Kidney epithelial cell (primary cell): Measurements from ENCODE around the gene ADAMTS2. TPM values are rescaled to one million over a fixed set of nuclear protein-coding genes. Genes with fewer than 3 reads are reported as not detected.
"Not testable (repeated sequence)": the region's sequence is repeated elsewhere in the genome, so short reads cannot be mapped to it uniquely, and the experiment has no call there.

Experiments used
- DNase-seq: peaks from one replicate; pipeline ENCODE4 v3.0.0-alpha.2; 2010; ENCODE audit warnings: low read depth
- H3K27me3 ChIP-seq: 2 replicates; pipeline ENCODE4 v1.6.0; 2011; ENCODE audit warnings: low read length; ENCODE audit not compliant: control insufficient read depth, insufficient read depth
- H3K36me3 ChIP-seq: 2 replicates; pipeline ENCODE4 v1.5.1; 2011; ENCODE audit warnings: low read length; ENCODE audit not compliant: control insufficient read depth, insufficient read depth
- H3K4me3 ChIP-seq: 2 replicates; pipeline ENCODE4 v1.5.1; 2011; ENCODE audit warnings: low read depth, mild to moderate bottlenecking, control low read depth, low read length
- CTCF ChIP-seq: IDR thresholded peaks from 2 replicates; pipeline ENCODE4 v1.5.1; 2011; ENCODE audit warnings: mild to moderate bottlenecking, moderate library complexity, low read length, control low read depth, inconsistent platforms; ENCODE audit not compliant: insufficient read depth, poor library complexity, severe bottlenecking
- total RNA-seq: library from RNA; depleted of rRNA; stranded (reverse); fragments of >200 nt; gene quantifications from 2 replicates; pipeline ENCODE4 v1.2.3, GENCODE V29; 2015

ADAMTS2 gene
- total RNA-seq, 1 donor from 2014 or later, result 1.8 TPM

DNA sequence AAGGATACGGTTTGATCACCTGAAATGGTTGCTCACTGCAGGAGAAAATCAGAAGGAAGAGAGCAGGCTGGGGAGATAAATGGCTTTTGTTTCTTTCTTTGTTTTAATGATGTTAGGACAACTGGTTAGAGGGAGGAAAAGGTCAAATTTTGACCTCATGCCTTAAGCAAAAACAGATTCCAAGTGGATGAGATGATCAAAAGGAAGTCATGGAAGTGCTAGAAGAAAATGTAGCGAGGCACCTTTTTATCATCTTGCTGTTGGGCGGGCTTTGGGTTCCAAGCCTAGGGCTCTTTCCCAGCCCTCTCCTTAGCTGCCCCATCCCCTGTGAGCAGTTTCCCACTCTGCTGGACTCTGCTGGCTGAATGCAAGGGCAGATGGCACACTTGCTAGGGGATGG lies 127.9 kb downstream of the ADAMTS2 start:
- no peak for TF ChIP-seq CTCF
- no peak for DNase-seq
- no peaks in the 10 kb centered on the region for H3K36me3 ChIP-seq
- no peak overlapping the region for H3K4me3 ChIP-seq
- no peaks in the 10 kb centered on the region for H3K27me3 ChIP-seq

- DNase-seq, H3K4me3 ChIP-seq, H3K36me3 ChIP-seq, H3K27me3 ChIP-seq: not testable (repeated sequence)
Observed at GRCh38 chr5:179216381-179216780, 128.9 kb downstream of the ADAMTS2 start.

DNA sequence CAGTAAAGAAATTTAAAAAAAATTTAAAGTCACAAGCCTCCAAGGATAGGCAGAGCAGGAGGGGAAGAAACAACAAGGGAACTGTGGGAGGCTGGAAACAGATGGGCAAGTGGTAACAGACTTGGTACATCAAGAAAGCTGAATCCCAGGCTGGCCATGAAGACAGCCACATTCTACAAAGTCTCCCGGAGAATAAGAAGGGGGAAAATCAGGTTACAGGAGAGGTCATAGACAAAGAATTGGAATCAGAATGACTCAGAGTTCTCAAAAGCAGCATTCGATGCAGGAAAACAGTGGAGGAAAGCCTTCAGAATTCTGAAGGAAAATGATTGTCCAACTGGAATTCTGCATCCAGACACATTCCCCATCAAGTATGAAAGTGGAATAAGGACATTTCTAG lies 129.7 kb downstream of the ADAMTS2 start:
- Histone ChIP-seq H3K27me3 (no peaks in the 10 kb centered on the region), H3K36me3 (no peaks in the 10 kb centered on the region), H3K4me3 (no peak overlapping the region)
- no peak for DNase-seq
- no peak for TF ChIP-seq CTCF

GRCh38 chr5:179214678-179215077 lies 130.6 kb downstream of the ADAMTS2 start:
- no peaks in the 10 kb centered on the region for H3K36me3 ChIP-seq
- H3K27me3 ChIP-seq, result no peaks in the 10 kb centered on the region
- H3K4me3 ChIP-seq, result no peak overlapping the region
- DNase-seq, result no peak
- no peak for TF ChIP-seq CTCF

- H3K36me3 ChIP-seq, result no peaks in the 10 kb centered on the region
- no peak overlapping the region for H3K4me3 ChIP-seq
- no peak for TF ChIP-seq CTCF
- DNase-seq, result no peak
- H3K27me3 ChIP-seq, result no peaks in the 10 kb centered on the region
Observed at GRCh38 chr5:179212870-179213269, 132.4 kb downstream of the ADAMTS2 start.

DNA sequence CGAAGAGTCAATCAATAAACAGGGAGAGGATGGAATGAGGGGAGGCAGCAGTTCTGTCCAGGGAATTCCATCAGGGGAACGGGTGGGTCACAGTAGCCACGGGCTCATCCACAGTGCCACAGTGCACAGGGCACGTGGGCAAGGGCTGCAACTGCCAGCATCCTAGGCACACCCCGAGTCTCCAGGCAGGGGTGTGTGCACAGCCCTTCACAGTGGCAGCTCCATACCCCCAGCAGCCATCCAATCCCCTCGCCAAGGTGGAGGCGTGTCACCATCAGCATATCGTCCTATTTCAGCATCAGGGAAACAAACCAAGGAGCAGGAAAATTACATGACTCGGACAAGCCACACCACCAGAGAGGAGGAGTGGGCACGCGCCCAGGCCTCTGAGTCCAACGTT lies 133.6 kb downstream of the ADAMTS2 start:
- TF ChIP-seq CTCF, result no peak
- Histone ChIP-seq H3K36me3 (no peaks in the 10 kb centered on the region), H3K4me3 (no peak overlapping the region)

DNA sequence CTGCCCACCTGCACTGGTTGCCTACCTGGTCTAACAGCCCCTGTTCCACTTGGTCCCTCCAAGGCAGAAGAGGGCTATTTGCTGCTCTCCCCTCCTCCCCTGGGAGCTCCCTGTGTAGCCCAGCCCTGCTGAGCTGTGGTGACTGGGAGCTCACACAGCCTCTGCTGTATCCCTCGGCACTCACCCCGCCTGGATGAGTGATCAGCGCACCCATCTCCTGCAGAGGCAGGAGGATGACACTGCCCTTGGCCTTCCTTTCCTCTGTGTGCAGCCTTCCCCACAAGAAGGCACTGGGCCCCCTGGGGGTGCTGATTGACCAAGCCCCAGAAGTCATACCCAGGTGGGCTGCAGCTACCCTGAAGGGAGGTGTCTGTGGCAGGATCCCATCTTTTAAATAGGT lies 134.2 kb downstream of the ADAMTS2 start:
- no peak for TF ChIP-seq CTCF
- Histone ChIP-seq H3K36me3 (no peaks in the 10 kb centered on the region), H3K27me3 (no peaks in the 10 kb centered on the region), H3K4me3 (no peak overlapping the region)
- DNase-seq, result no peak

More for the DNA sequence above, 133.6 kb downstream of the ADAMTS2 start:
- H3K27me3 ChIP-seq, result no peaks in the 10 kb centered on the region
- no peak for DNase-seq
